ENCODE measurements around the gene UBA6. TPM values are rescaled to one million over a fixed set of nuclear protein-coding genes. Genes with fewer than 3 reads are reported as not detected.

UBA6 gene
- total and polyA plus RNA-seq, 9 of the 15 experiments (the other 6 are each of a cell fraction or from before 2014, with no cell fraction given), result 22.9 to 139 (median 94.6) TPM

DNA sequence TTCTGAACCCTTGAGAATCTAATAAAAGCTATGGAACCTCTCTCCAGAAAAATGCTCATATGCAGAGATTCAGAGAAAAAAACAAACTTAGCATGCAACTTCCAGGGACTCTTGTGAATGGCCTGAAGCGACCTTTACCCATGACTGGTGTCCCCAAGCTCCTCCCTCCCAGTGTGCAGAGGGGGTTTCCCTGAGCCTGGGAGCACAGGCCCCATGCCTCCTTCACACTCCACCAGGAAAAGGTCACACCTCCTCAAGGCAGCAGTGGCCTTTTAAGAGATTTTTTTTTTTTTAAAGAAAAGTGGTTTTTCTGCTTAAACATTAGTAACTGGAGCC, 13.3 kb upstream of the UBA6 start (continued):
- TF ChIP-seq SMARCE1 (IDR thresholded peaks at IDR 0.05) (0 out of 2 replicates have a peak, but pooled peaks have one; percentile 20), SMAD1 (IDR thresholded peaks at IDR 0.05; ENCODE audit: low read depth, low read length, partially characterized antibody) (peak; percentile 22), NR2C2 (CRISPR knock-in tag; IDR thresholded peaks at IDR 0.05) (no peak), NR2C2 (tag; IDR thresholded peaks at IDR 0.05) (peak; percentile 48), FOSL1 (tag; conservative IDR thresholded peaks at IDR 0.05) (peak; percentile 73), THRA (IDR thresholded peaks at IDR 0.05) (peak; percentile 88), ETV5 (CRISPR knock-in tag; IDR thresholded peaks at IDR 0.05; ENCODE audit: low read depth) (no peak), SMARCC2 (IDR thresholded peaks at IDR 0.05; ENCODE audit: low read depth) (0 out of 2 replicates have a peak, but pooled peaks have one; percentile 3), ATF3 (IDR thresholded peaks at IDR 0.05) (peak; percentile 46; the same call in 1 of the 2 replicates), ATF3 (CRISPR knock-in tag; conservative IDR thresholded peaks at IDR 0.05) (no peak)
- TF ChIP-seq, protein P1, sequence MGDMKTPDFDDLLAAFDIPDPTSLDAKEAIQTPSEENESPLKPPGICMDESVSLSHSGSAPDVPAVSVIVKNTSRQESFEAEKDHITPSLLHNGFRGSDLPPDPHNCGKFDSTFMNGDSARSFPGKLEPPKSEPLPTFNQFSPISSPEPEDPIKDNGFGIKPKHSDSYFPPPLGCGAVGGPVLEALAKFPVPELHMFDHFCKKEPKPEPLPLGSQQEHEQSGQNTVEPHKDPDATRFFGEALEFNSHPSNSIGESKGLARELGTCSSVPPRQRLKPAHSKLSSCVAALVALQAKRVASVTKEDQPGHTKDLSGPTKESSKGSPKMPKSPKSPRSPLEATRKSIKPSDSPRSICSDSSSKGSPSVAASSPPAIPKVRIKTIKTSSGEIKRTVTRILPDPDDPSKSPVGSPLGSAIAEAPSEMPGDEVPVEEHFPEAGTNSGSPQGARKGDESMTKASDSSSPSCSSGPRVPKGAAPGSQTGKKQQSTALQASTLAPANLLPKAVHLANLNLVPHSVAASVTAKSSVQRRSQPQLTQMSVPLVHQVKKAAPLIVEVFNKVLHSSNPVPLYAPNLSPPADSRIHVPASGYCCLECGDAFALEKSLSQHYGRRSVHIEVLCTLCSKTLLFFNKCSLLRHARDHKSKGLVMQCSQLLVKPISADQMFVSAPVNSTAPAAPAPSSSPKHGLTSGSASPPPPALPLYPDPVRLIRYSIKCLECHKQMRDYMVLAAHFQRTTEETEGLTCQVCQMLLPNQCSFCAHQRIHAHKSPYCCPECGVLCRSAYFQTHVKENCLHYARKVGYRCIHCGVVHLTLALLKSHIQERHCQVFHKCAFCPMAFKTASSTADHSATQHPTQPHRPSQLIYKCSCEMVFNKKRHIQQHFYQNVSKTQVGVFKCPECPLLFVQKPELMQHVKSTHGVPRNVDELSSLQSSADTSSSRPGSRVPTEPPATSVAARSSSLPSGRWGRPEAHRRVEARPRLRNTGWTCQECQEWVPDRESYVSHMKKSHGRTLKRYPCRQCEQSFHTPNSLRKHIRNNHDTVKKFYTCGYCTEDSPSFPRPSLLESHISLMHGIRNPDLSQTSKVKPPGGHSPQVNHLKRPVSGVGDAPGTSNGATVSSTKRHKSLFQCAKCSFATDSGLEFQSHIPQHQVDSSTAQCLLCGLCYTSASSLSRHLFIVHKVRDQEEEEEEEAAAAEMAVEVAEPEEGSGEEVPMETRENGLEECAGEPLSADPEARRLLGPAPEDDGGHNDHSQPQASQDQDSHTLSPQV (IDR thresholded peaks at IDR 0.05), result 0 out of 2 replicates have a peak, but pooled peaks have one; percentile 6

Measured in K562 (cell line).